Transverse colon (tissue), 4 donors: ENCODE measurements around the gene ACSM4.

ENCODE experiments used
- CTCF ChIP-seq, 5 experiments: fragments of 200-600 bp in 3 of 5; fragments of 450-650 bp in 2 of 5; sonication (generic) in 3 of 5; IDR thresholded peaks; 1 replicate in 2 of 5; 2 replicates in 3 of 5; pipeline ENCODE4 v1.5.1; 2016 to 2017; ENCODE audit warnings: antibody characterized with exemption in 5 of 5, inconsistent platforms in 3 of 5, mild to moderate bottlenecking in 2 of 5, moderate library complexity in 1 of 5
- EP300 ChIP-seq: sonication (generic); formaldehyde crosslinking; IDR thresholded peaks from one replicate; pipeline ENCODE4 v1.6.1; 2017; ENCODE audit warnings: antibody characterized with exemption, low read depth
- POLR2AphosphoS5 ChIP-seq, 3 donors: sonication (generic); formaldehyde crosslinking; IDR thresholded peaks; one replicate each; pipeline ENCODE4 v1.6.1; 2016; ENCODE audit warnings: antibody characterized with exemption in 3 of 3

DNA sequence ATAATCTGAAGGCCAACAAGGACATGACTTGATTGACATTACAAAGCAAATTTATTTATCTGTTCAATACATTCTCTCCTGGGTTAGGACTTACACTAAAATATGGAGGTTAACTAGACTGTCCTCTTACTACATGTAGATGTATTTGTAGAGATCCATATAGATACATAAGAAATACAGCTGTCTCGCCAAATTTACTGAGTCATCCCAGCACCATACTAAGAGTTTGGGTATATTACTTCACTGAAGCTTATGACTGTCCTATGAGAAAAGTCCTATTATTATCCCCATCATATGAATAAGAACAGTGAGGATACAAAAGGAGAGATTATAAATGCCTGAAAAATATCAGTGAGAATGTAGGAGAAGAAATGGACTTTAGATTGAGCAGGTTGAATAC lies 44.8 kb upstream of the ACSM4 start:
- TF ChIP-seq POLR2AphosphoS5 (IDR thresholded peaks at IDR 0.05): no peak
- no peak for TF ChIP-seq EP300
- TF ChIP-seq CTCF (IDR thresholded peaks at IDR 0.05): no peak
